ENCODE measurements around the gene HOXC9.

HOXC9 gene

GRCh38 chr12:54037360-54038283 is 37.7 kb downstream of the HOXC9 start:
- DNase-seq (ENCODE audit: low read depth) = no peak
- TF ChIP-seq CTCF (IDR thresholded peaks at IDR 0.05; ENCODE audit: insufficient read depth, low read depth, low read length, missing control alignments) = no peak
- H3K4me3 ChIP-seq (ENCODE audit: low read depth, low read length) = no peak overlapping the region

GRCh38 chr12:54038284-54038870 is 38.4 kb downstream of the HOXC9 start:
- TF ChIP-seq CTCF (IDR thresholded peaks at IDR 0.05; ENCODE audit: insufficient read depth, low read depth, low read length, missing control alignments) = no peak
- H3K4me3 ChIP-seq (ENCODE audit: low read depth, low read length) = no peak overlapping the region
- DNase-seq (ENCODE audit: low read depth) = no peak

- no peak overlapping the region for H3K4me3 ChIP-seq (ENCODE audit: low read depth, low read length)
- DNase-seq (ENCODE audit: low read depth) = no peak
- no peak for TF ChIP-seq CTCF (IDR thresholded peaks at IDR 0.05; ENCODE audit: insufficient read depth, low read depth, low read length, missing control alignments)
These were observed 39.0 kb downstream of the HOXC9 start for GRCh38 chr12:54038871-54039414.

GRCh38 chr12:54039417-54040147 is 39.6 kb downstream of the HOXC9 start:
- no peak for TF ChIP-seq CTCF (IDR thresholded peaks at IDR 0.05; ENCODE audit: insufficient read depth, low read depth, low read length, missing control alignments)
- no peak overlapping the region for H3K4me3 ChIP-seq (ENCODE audit: low read depth, low read length)
- DNase-seq (ENCODE audit: low read depth) = no peak

GRCh38 chr12:54040148-54040494 is 40.2 kb downstream of the HOXC9 start:
- no peak for TF ChIP-seq CTCF (IDR thresholded peaks at IDR 0.05; ENCODE audit: insufficient read depth, low read depth, low read length, missing control alignments)
- H3K4me3 ChIP-seq (ENCODE audit: low read depth, low read length) = no peak overlapping the region
- peak; percentile 24 for DNase-seq (ENCODE audit: low read depth)

- H3K4me3 ChIP-seq (ENCODE audit: low read depth, low read length) = no peak overlapping the region
- no peak for DNase-seq (ENCODE audit: low read depth)
- no peak for TF ChIP-seq CTCF (IDR thresholded peaks at IDR 0.05; ENCODE audit: insufficient read depth, low read depth, low read length, missing control alignments)
These were observed 40.7 kb downstream of the HOXC9 start for GRCh38 chr12:54040648-54041047.
